DND-41 (cell line): ENCODE data around the gene SLC35B3.

Source experiments
- ATAC-seq: fragments of 200-7000 bp; cut with Tn5 transposase; 3 replicates; pipeline ENCODE4 v1.9.1; 2021; ENCODE audit warnings: low read depth; ENCODE audit not compliant: insufficient read depth
- DNase-seq: peaks from one replicate; pipeline ENCODE4 v3.0.0-alpha.2; 2020
- H2AFZ ChIP-seq: 2 replicates; pipeline ENCODE4 v1.6.0; 2012; ENCODE audit warnings: low read depth, low read length
- H3K27ac ChIP-seq: 2 replicates; pipeline ENCODE4 v1.5.1; 2012; ENCODE audit warnings: low read length, inconsistent platforms
- H3K27me3 ChIP-seq: fragments of 200-600 bp; sonication (generic); 2 replicates; pipeline ENCODE4 v1.6.0; 2012; ENCODE audit warnings: low read length, mild to moderate bottlenecking, inconsistent platforms; ENCODE audit not compliant: insufficient read depth, poor library complexity
- H3K36me3 ChIP-seq: 2 replicates; pipeline ENCODE4 v1.5.1; 2012; ENCODE audit warnings: low read length, inconsistent platforms; ENCODE audit not compliant: insufficient read depth
- H3K4me1 ChIP-seq: 2 replicates; pipeline ENCODE4 v1.5.1; 2012; ENCODE audit warnings: mild to moderate bottlenecking, low read length; ENCODE audit not compliant: insufficient read depth
- H3K4me2 ChIP-seq: 2 replicates; pipeline ENCODE4 v1.6.0; 2012; ENCODE audit warnings: mild to moderate bottlenecking, moderate library complexity, low read length, inconsistent platforms; ENCODE audit not compliant: insufficient read depth
- H3K4me3 ChIP-seq, 2 experiments: fragments of 200-600 bp in 1 of 2; shearing (Covaris generic) in 1 of 2; 2 replicates each; pipeline ENCODE4 v1.5.1; 2012 to 2016; ENCODE audit warnings: inconsistent platforms in 2 of 2, low read length in 2 of 2, mild to moderate bottlenecking in 2 of 2, low read depth in 1 of 2, moderate library complexity in 1 of 2
- H3K79me2 ChIP-seq: 2 replicates; pipeline ENCODE4 v1.6.0; 2012; ENCODE audit warnings: low read length, inconsistent platforms; ENCODE audit not compliant: insufficient read depth
- H3K9ac ChIP-seq: 2 replicates; pipeline ENCODE4 v1.6.0; 2012; ENCODE audit warnings: low read depth, mild to moderate bottlenecking, inconsistent platforms, low read length, moderate library complexity
- H3K9me3 ChIP-seq: 2 replicates; pipeline ENCODE4 v1.5.1; 2012; ENCODE audit warnings: low read length, moderate library complexity, mild to moderate bottlenecking, inconsistent platforms; ENCODE audit not compliant: insufficient read depth, severe bottlenecking
- H4K20me1 ChIP-seq: 2 replicates; pipeline ENCODE4 v1.6.0; 2012; ENCODE audit warnings: low read length; ENCODE audit not compliant: insufficient read depth
- CTCF ChIP-seq: IDR thresholded peaks from 2 replicates; pipeline ENCODE4 v1.5.1; 2012; ENCODE audit warnings: borderline replicate concordance, low read length, moderate library complexity, mild to moderate bottlenecking; ENCODE audit not compliant: poor library complexity, severe bottlenecking; ENCODE audit errors: extremely low read depth
- EZH2 ChIP-seq: IDR thresholded peaks from 3 replicates; pipeline ENCODE4 v1.6.1; 2012; ENCODE audit warnings: borderline replicate concordance, low read depth, mild to moderate bottlenecking, moderate library complexity, low read length, inconsistent platforms; ENCODE audit not compliant: severe bottlenecking

The SLC35B3 gene

GRCh38 chr6:8389036-8389818, 46.1 kb downstream of the SLC35B3 start:
- Histone ChIP-seq H2AFZ (no peak overlapping the region), H3K36me3 (no peaks in the 10 kb centered on the region), H4K20me1 (no peaks in the 10 kb centered on the region), H3K4me1 (peaks cover 12% of the 10 kb centered on the region), H3K9me3 (no peaks in the 10 kb centered on the region), H3K27ac (no peak overlapping the region), H3K4me3 (no peak overlapping the region), H3K9ac (no peak overlapping the region), H3K79me2 (no peaks in the 10 kb centered on the region), H3K4me2 (no peak overlapping the region), H3K27me3 (no peaks in the 10 kb centered on the region)
- DNase-seq (no peak), ATAC-seq (no peak)
- TF ChIP-seq CTCF, result no peak
- no peak for TF ChIP-seq EZH2

- no peak overlapping the region for H3K9ac ChIP-seq
- no peaks in the 10 kb centered on the region for H3K36me3 ChIP-seq
- H3K4me3 ChIP-seq, result no peak overlapping the region
- peaks cover 12% of the 10 kb centered on the region for H3K4me1 ChIP-seq
- DNase-seq (no peak), ATAC-seq (no peak)
- H3K79me2 ChIP-seq, result no peaks in the 10 kb centered on the region
- H3K27ac ChIP-seq, result no peak overlapping the region
- no peaks in the 10 kb centered on the region for H3K9me3 ChIP-seq
- H3K4me2 ChIP-seq, result no peak overlapping the region
- no peak for TF ChIP-seq EZH2
- TF ChIP-seq CTCF, result no peak
- H3K27me3 ChIP-seq, result no peaks in the 10 kb centered on the region
- H2AFZ ChIP-seq, result no peak overlapping the region
- H4K20me1 ChIP-seq, result no peaks in the 10 kb centered on the region
Observed at GRCh38 chr6:8387942-8388437, 47.4 kb downstream of the SLC35B3 start.

- no peaks in the 10 kb centered on the region for H4K20me1 ChIP-seq
- no peak overlapping the region for H3K4me2 ChIP-seq
- H3K79me2 ChIP-seq, result no peaks in the 10 kb centered on the region
- no peaks in the 10 kb centered on the region for H3K9me3 ChIP-seq
- H2AFZ ChIP-seq, result no peak overlapping the region
- H3K4me3 ChIP-seq, result no peak overlapping the region
- TF ChIP-seq CTCF (no peak), EZH2 (no peak)
- no peaks in the 10 kb centered on the region for H3K36me3 ChIP-seq
- no peak for ATAC-seq
- H3K4me1 ChIP-seq, result no peaks in the 10 kb centered on the region
- no peak overlapping the region for H3K27ac ChIP-seq
- no peak for DNase-seq
- no peaks in the 10 kb centered on the region for H3K27me3 ChIP-seq
- H3K9ac ChIP-seq, result no peak overlapping the region
Observed at GRCh38 chr6:8383584-8383983, 51.8 kb downstream of the SLC35B3 start.
